K562 (cell line): ENCODE results near the gene ODAD2. TPM values are rescaled to one million over a fixed set of nuclear protein-coding genes. Genes with fewer than 3 reads are reported as not detected.

Experiments
- ATAC-seq: fragments of 200-7000 bp; cut with Tn5 transposase; 3 replicates; pipeline ENCODE4 v1.9.1; 2020; ENCODE audit warnings: moderate library complexity
- BruUV-seq: library from RNA; stranded (reverse); fragments of 400-500 nt; replicated peaks from 2 replicates; lab custom pipeline; 2021; lab: Mats Ljungman, UMichigan
- CTCF ChIA-PET: fragments of 300-600 bp; formaldehyde crosslinking; extraction: SDS; loops from one replicate; lab custom pipeline; 2021; ENCODE audit warnings: low intra/inter-chr PET ratio; lab: Yijun Ruan, JAX
- POLR2A ChIA-PET: fragments of 300-600, 350-650 bp; sonication (Branson Sonifier 250); formaldehyde crosslinking; extraction: SDS; loops from one replicate; lab custom pipeline; 2021; ENCODE audit warnings: antibody characterized with exemption, inconsistent platforms; lab: Yijun Ruan, JAX
- DNase-seq, 4 experiments: peaks; one replicate each; pipeline versions ENCODE4 v3.0.0 to v3.0.0-alpha.2; 2011 to 2018; ENCODE audit warnings: low spot score in 3 of 4, mixed read lengths in 3 of 4; ENCODE audit errors: extremely low read depth in 1 of 4
- FAIRE-seq: peaks from 2 replicates; lab custom pipeline; 2011; peaks lifted over from hg19 to GRCh38; lab: Jason Lieb, UNC
- H2AFZ ChIP-seq: 2 replicates; pipeline ENCODE4 v1.6.0; 2011; ENCODE audit warnings: low read depth, low read length, control low read depth, inconsistent platforms
- H3K27ac ChIP-seq: fragments of 200-600 bp; 3 replicates; pipeline ENCODE4 v1.8.0; 2011; ENCODE audit warnings: low read depth, mild to moderate bottlenecking, control low read depth, inconsistent platforms, low read length, moderate library complexity, mixed read lengths; ENCODE audit errors: extremely low read depth
- H3K27me3 ChIP-seq, 2 experiments: fragments of 300-600 bp in 1 of 2; 2 replicates in 1 of 2; 3 replicates in 1 of 2; pipeline versions ENCODE4 v1.6.0 to v1.8.0; 2011; ENCODE audit warnings: inconsistent platforms in 2 of 2, low read length in 2 of 2, mild to moderate bottlenecking in 1 of 2, mixed read lengths in 1 of 2, moderate library complexity in 1 of 2; ENCODE audit not compliant: control insufficient read depth in 2 of 2, insufficient read depth in 2 of 2
- H3K36me3 ChIP-seq: fragments of 300-600 bp; 3 replicates; pipeline ENCODE4 v1.8.0; 2011; ENCODE audit warnings: mild to moderate bottlenecking, low read length, inconsistent platforms; ENCODE audit not compliant: control insufficient read depth, insufficient read depth
- H3K4me1 ChIP-seq, 2 experiments: fragments of 200-600 bp in 1 of 2; replicated peaks in 1 of 2; 2 replicates in 1 of 2; 3 replicates in 1 of 2; pipeline versions ENCODE4 v1.5.1 to v1.8.0; 2011; ENCODE audit warnings: inconsistent platforms in 2 of 2, low read length in 2 of 2, mild to moderate bottlenecking in 1 of 2, mixed read lengths in 1 of 2, moderate library complexity in 1 of 2; ENCODE audit not compliant: control insufficient read depth in 2 of 2, insufficient read depth in 2 of 2
- H3K4me2 ChIP-seq: 2 replicates; pipeline ENCODE4 v1.6.1; 2011; ENCODE audit warnings: low read length, control low read depth, inconsistent platforms, mixed read lengths; ENCODE audit not compliant: insufficient read depth
- H3K4me3 ChIP-seq: fragments of 200-600 bp; sonication (generic), shearing (Covaris generic); 2 replicates; pipeline ENCODE4 v1.5.1; 2016; ENCODE audit warnings: control low read depth, inconsistent platforms
- H3K79me2 ChIP-seq: fragments of 200-600 bp; 3 replicates; pipeline ENCODE4 v1.8.0; 2011; ENCODE audit warnings: low read length, inconsistent platforms; ENCODE audit not compliant: control insufficient read depth, insufficient read depth
- H3K9ac ChIP-seq, 2 experiments: 2 replicates each; pipeline versions ENCODE4 v1.6.0 to v1.6.1; 2011; ENCODE audit warnings: low read depth in 2 of 2, low read length in 2 of 2, control low read depth in 1 of 2, inconsistent platforms in 1 of 2, mild to moderate bottlenecking in 1 of 2, mixed read lengths in 1 of 2; ENCODE audit not compliant: insufficient read depth in 1 of 2
- H3K9me1 ChIP-seq: one replicate; pipeline ENCODE4 v1.6.0; 2011; ENCODE audit warnings: inconsistent platforms, mild to moderate bottlenecking, low read length, moderate library complexity; ENCODE audit not compliant: control insufficient read depth, insufficient read depth
- H3K9me3 ChIP-seq: replicated peaks from 2 replicates; pipeline ENCODE4 v1.5.1; 2011; ENCODE audit warnings: low read depth, low read length, inconsistent platforms; ENCODE audit not compliant: control insufficient read depth, insufficient read depth
- H4K20me1 ChIP-seq: replicated peaks from 2 replicates; pipeline ENCODE4 v1.6.1; 2011; ENCODE audit warnings: low read length, inconsistent platforms, mixed read lengths; ENCODE audit not compliant: control insufficient read depth, insufficient read depth
- ATF6 ChIP-seq: sonication (generic); formaldehyde crosslinking; IDR thresholded peaks from 2 replicates; pipeline ENCODE4 v1.4.0; 2020; ENCODE audit warnings: mild to moderate bottlenecking, missing genetic modification reagents
- CAMTA2 ChIP-seq: fragments of 250-450 bp; sonication (Bioruptor Pico); conservative IDR thresholded peaks from 2 replicates; pipeline ENCODE4 v1.5.1; 2022
- CREB1 ChIP-seq, 2 experiments: sonication (generic) in 1 of 2; formaldehyde crosslinking in 1 of 2; IDR thresholded peaks; 2 replicates each; pipeline versions ENCODE4 v1.6.1 to v1.8.0; 2012 to 2022; ENCODE audit warnings: inconsistent platforms in 1 of 2, mild to moderate bottlenecking in 1 of 2, missing genetic modification reagents in 1 of 2, moderate library complexity in 1 of 2
- DMBX1 ChIP-seq: fragments of 250-450 bp; sonication (Bioruptor Pico); IDR thresholded peaks from 2 replicates; pipeline ENCODE4 v1.8.0; 2022; ENCODE audit warnings: inconsistent platforms, mild to moderate bottlenecking, moderate library complexity, borderline replicate concordance
- ELF4 ChIP-seq: fragments of 450-650 bp; formaldehyde crosslinking; IDR thresholded peaks from 2 replicates; pipeline ENCODE4 v1.4.0; 2022; ENCODE audit warnings: missing genetic modification characterization
- GABPB2 ChIP-seq: fragments of 250-450 bp; sonication (Bioruptor Pico); conservative IDR thresholded peaks from 2 replicates; pipeline ENCODE4 v1.5.1; 2021; ENCODE audit warnings: mild to moderate bottlenecking
- KDM4B ChIP-seq, 2 experiments: fragments of 450-650 bp in 1 of 2; sonication (generic) in 1 of 2; IDR thresholded peaks; 2 replicates each; pipeline ENCODE4 v1.6.1; 2016 to 2017; ENCODE audit warnings: borderline replicate concordance in 2 of 2, antibody characterized with exemption in 1 of 2, low read depth in 1 of 2, mild to moderate bottlenecking in 1 of 2
- LARP7 ChIP-seq: fragments of 450-650 bp; IDR thresholded peaks from 2 replicates; pipeline ENCODE4 v1.6.1; 2016
- MAX ChIP-seq: sonication (generic); formaldehyde crosslinking; IDR thresholded peaks from 2 replicates; pipeline ENCODE4 v1.9.0; 2022; ENCODE audit warnings: mild to moderate bottlenecking, missing genetic modification reagents
- NONO ChIP-seq, 2 experiments: fragments of 200-400 bp in 1 of 2; fragments of 450-650 bp in 1 of 2; formaldehyde crosslinking in 1 of 2; IDR thresholded peaks; 2 replicates each; pipeline ENCODE4 v1.6.1; 2017; ENCODE audit warnings: low read depth in 2 of 2, mild to moderate bottlenecking in 2 of 2, moderate library complexity in 2 of 2, low read length in 1 of 2
- PCBP1 ChIP-seq: fragments of 200-400 bp; formaldehyde crosslinking; IDR thresholded peaks from 2 replicates; pipeline ENCODE4 v1.6.1; 2018; ENCODE audit warnings: mild to moderate bottlenecking, low read depth, low read length; ENCODE audit not compliant: poor library complexity, severe bottlenecking
- PYGO2 ChIP-seq: fragments of 450-650 bp; IDR thresholded peaks from 2 replicates; pipeline ENCODE4 v1.6.1; 2016; ENCODE audit warnings: mild to moderate bottlenecking, missing genetic modification characterization, moderate library complexity, missing compliant biosample characterization
- RNF2 ChIP-seq: sonication (generic); IDR thresholded peaks from 2 replicates; pipeline ENCODE4 v1.6.1; 2016
- SRSF1 ChIP-seq: fragments of 200-400 bp; formaldehyde crosslinking; IDR thresholded peaks from 2 replicates; pipeline ENCODE4 v1.6.1; 2017; ENCODE audit warnings: mild to moderate bottlenecking, low read depth, low read length, moderate library complexity
- TAL1 ChIP-seq: fragments of 450-650 bp; IDR thresholded peaks from 2 replicates; pipeline ENCODE4 v1.6.1; 2016; ENCODE audit warnings: mild to moderate bottlenecking
- ZC3H11A ChIP-seq: IDR thresholded peaks from 2 replicates; pipeline ENCODE4 v1.6.1; 2012; ENCODE audit warnings: low read depth, low read length, improper control_type of control experiment
- ZNF12 ChIP-seq: sonication (generic); formaldehyde crosslinking; IDR thresholded peaks from 2 replicates; pipeline ENCODE4 v1.4.0; 2020; ENCODE audit warnings: mild to moderate bottlenecking, missing genetic modification reagents
- ZNF24 ChIP-seq: fragments of 450-650 bp; IDR thresholded peaks from 2 replicates; pipeline ENCODE4 v1.6.1; 2016
- ZNF354B ChIP-seq: fragments of 250-450 bp; sonication (Bioruptor Pico); IDR thresholded peaks from 2 replicates; pipeline ENCODE4 v1.4.0; 2020
- in situ Hi-C: fragments of 300-500 bp; cut with MboI; formaldehyde crosslinking; loops from 4 replicates; pipeline ENCODE4 v1.15.0; 2018; ENCODE audit warnings: inconsistent platforms, mixed read lengths
- intact Hi-C: fragments of 100-400 bp; cut with micrococcal nuclease; formaldehyde crosslinking; loops from 2 replicates; pipeline ENCODE4 v1.14.2; 2022
- polyA plus RNA-seq, 8 experiments: library from polyadenylated mRNA; depleted of rRNA in 4 of 8; stranded (reverse) in 5 of 8; unstranded in 3 of 8; fragments of >200 nt; fragmentation: Nextera tagmentation in 2 of 8; fragmentation: Illumina TruSeq in 1 of 8; extraction: Ambion mirVana in 2 of 8; extraction: Trizol in 1 of 8; gene quantifications; 2 replicates each; pipeline versions ENCODE4 v1.2.1 to v1.2.3, GENCODE V29; 2011 to 2014; ENCODE audit warnings: inconsistent platforms in 1 of 8, missing spikeins in 1 of 8
- total RNA-seq, 7 experiments: library from RNA; depleted of rRNA in 6 of 7; stranded (reverse); fragments of >200 nt in 6 of 7; fragmentation: Illumina TruSeq in 2 of 7; extraction: Trizol in 2 of 7; gene quantifications; 2 replicates each; pipeline versions ENCODE4 v1.2.1 to v1.2.3, GENCODE V29; 2011 to 2021; ENCODE audit warnings: low replicate concordance in 1 of 7

The ODAD2 gene
- total and polyA plus RNA-seq, 9 of the 15 experiments (the other 6 are each of a cell fraction or from before 2014, with no cell fraction given): not detected

- H3K4me1 ChIP-seq: no peaks in the 10 kb centered on the region
- DNase-seq (no peak), ATAC-seq (no peak)
- no peaks in the 10 kb centered on the region for H4K20me1 ChIP-seq
- no peaks in the 10 kb centered on the region for H3K36me3 ChIP-seq
- no peaks in the 10 kb centered on the region for H3K79me2 ChIP-seq
- no peak overlapping the region for H3K9ac ChIP-seq
- CTCF ChIA-PET: no interaction called here
- H3K4me3 ChIP-seq: no peak overlapping the region
- POLR2A ChIA-PET: interaction anchor here (0.5 kb wide), 1 partner anchor 269 kb away, joined by 3 read pairs; no protein-coding TSS in a partner anchor
- BruUV-seq: no TSS peak
- H3K9me3 ChIP-seq: no peaks in the 10 kb centered on the region
- H3K27ac ChIP-seq: no peak overlapping the region
- no peaks in the 10 kb centered on the region for H3K9me1 ChIP-seq
- no peak overlapping the region for H2AFZ ChIP-seq
- in situ Hi-C loops: no loop called here
- TF ChIP-seq ZNF12 (CRISPR knock-in tag) (no peak), ELF4 (CRISPR knock-in tag) (no peak), KDM4B (IDR thresholded peaks at IDR 0.05; ENCODE audit: borderline replicate concordance in 2 of 2, low read depth in 1 of 2) (no peak), ZNF354B (CRISPR knock-in tag) (no peak), DMBX1 (CRISPR knock-in tag) (no peak), ATF6 (CRISPR knock-in tag) (no peak), ZC3H11A (no peak), SRSF1 (no peak), RNF2 (no peak), ZNF24 (no peak), PCBP1 (no peak), LARP7 (no peak), NONO (IDR thresholded peaks at IDR 0.05; ENCODE audit: low read depth in 2 of 2, low read length in 1 of 2) (no peak), CAMTA2 (CRISPR knock-in tag) (no peak), PYGO2 (tag) (no peak), CREB1 (IDR thresholded peaks at IDR 0.05) (no peak), CREB1 (CRISPR knock-in tag; IDR thresholded peaks at IDR 0.05) (no peak), GABPB2 (CRISPR knock-in tag) (no peak), MAX (no peak), TAL1 (no peak)
- TF ChIP-seq, all 486 proteins: peak for 0
- no peaks in the 10 kb centered on the region for H3K27me3 ChIP-seq
- intact Hi-C loops: no loop called here
- no peak overlapping the region for H3K4me2 ChIP-seq
- FAIRE-seq: no peak
These were observed 15.8 kb upstream of the ODAD2 start for GRCh38 chr10:28014651-28015050.
